WTC11 (cell line): ENCODE measurements around the gene GNLY.

ENCODE experiments used
- JUN ChIP-seq: sonication (generic); formaldehyde crosslinking; IDR thresholded peaks from 2 replicates; pipeline ENCODE4 v1.8.0; 2023; ENCODE audit warnings: mild to moderate bottlenecking, missing genetic modification reagents
- MYBL2 ChIP-seq: sonication (generic); formaldehyde crosslinking; IDR thresholded peaks from 2 replicates; pipeline ENCODE4 v1.8.1; 2023; ENCODE audit warnings: mild to moderate bottlenecking, moderate library complexity, missing genetic modification reagents
- PRRX2 ChIP-seq: fragments of 250-450 bp; sonication (Bioruptor Pico); IDR thresholded peaks from 2 replicates; pipeline ENCODE4 v1.8.0; 2021; ENCODE audit warnings: mild to moderate bottlenecking
- TF ChIP-seq, protein P1 (sequence below): sonication (generic); formaldehyde crosslinking; IDR thresholded peaks from 2 replicates; pipeline ENCODE4 v1.8.0; 2022; ENCODE audit warnings: mild to moderate bottlenecking, missing genetic modification reagents
- TF ChIP-seq, protein P2 (sequence below): fragments of 200-600 bp; IDR thresholded peaks from 2 replicates; pipeline ENCODE4 v1.8.0; 2022; ENCODE audit warnings: antibody characterized with exemption

DNA sequence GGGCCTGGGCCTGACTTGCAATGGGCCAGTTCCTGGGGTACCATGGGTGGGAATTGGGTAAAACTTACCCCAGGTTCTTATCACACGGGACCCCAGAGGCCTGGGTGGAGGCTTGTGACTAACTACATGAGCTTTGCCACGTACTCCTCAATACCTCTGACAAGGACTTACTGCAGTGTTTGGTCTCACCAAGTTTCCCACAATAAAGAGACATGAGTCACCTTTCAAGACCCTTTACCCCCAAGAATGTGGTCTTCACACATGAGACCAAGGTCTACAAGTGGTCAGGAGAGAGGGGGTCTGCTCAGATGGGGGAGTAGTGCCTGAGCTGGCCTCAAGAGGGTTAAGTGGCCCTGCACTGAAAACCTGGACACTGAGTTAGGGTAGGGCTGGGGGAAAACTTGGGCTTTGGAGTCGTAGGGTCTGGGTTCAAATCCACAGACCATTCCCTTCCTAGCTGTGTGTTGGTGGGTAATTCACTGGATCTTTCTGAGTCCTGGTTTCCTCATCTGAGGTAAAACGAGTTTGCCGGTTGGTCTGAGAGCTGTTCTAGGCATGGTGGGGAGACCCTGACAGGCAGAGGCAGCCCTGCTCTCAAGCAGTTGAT, 2.0 kb upstream of the GNLY start:
- TF ChIP-seq, protein P1, sequence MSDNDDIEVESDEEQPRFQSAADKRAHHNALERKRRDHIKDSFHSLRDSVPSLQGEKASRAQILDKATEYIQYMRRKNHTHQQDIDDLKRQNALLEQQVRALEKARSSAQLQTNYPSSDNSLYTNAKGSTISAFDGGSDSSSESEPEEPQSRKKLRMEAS (CRISPR knock-in tag): no peak
- TF ChIP-seq JUN (CRISPR knock-in tag): no peak
- TF ChIP-seq MYBL2 (CRISPR knock-in tag): no peak
- TF ChIP-seq, protein P2, sequence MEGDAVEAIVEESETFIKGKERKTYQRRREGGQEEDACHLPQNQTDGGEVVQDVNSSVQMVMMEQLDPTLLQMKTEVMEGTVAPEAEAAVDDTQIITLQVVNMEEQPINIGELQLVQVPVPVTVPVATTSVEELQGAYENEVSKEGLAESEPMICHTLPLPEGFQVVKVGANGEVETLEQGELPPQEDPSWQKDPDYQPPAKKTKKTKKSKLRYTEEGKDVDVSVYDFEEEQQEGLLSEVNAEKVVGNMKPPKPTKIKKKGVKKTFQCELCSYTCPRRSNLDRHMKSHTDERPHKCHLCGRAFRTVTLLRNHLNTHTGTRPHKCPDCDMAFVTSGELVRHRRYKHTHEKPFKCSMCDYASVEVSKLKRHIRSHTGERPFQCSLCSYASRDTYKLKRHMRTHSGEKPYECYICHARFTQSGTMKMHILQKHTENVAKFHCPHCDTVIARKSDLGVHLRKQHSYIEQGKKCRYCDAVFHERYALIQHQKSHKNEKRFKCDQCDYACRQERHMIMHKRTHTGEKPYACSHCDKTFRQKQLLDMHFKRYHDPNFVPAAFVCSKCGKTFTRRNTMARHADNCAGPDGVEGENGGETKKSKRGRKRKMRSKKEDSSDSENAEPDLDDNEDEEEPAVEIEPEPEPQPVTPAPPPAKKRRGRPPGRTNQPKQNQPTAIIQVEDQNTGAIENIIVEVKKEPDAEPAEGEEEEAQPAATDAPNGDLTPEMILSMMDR: no peak
- no peak for TF ChIP-seq PRRX2
